HT-29 (cell line): ENCODE data around the gene DACT1. TPM values are rescaled to one million over a fixed set of nuclear protein-coding genes. Genes with fewer than 3 reads are reported as not detected.
"Not testable (repeated sequence)": the region's sequence is repeated elsewhere in the genome, so short reads cannot be mapped to it uniquely, and the experiment has no call there.

Source experiments
- DNase-seq: peaks from one replicate; pipeline ENCODE4 v3.0.0-alpha.2; 2015; ENCODE audit warnings: low spot score
- total RNA-seq: library from RNA; depleted of rRNA; stranded (reverse); fragments of >200 nt; shearing (Covaris generic); gene quantifications from 2 replicates; pipeline ENCODE4 v1.2.3, GENCODE V29; 2014; rRNA removed

Gene DACT1
- total RNA-seq: not detected in 2 replicates

- no peak for DNase-seq
Observed at GRCh38 chr14:58637391-58638230, at the start of gene DACT1. DACT1 (plus strand) TSS chr14:58637962; CDS start chr14:58638203, 241 bp downstream.

DNA sequence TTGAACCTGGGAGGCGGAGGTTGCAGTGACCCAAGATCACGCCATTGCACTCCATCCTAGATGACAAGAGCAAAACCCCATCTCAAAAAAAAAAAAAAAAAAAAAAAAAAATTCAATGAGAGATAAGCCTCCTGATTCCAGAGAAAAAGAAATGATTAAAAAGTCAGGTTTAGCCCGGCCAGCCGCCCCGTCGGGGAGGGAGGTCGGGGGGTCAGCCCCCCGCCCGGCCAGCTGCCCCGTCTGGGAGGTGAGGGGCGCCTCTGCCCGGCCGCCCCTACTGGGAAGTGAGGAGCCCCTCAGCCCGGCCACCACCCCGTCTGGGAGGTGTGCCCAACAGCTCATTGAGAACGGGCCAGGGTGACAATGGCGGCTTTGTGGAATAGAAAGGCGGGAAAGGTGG, 49.4 kb upstream of the DACT1 start:
- DNase-seq: not testable (repeated sequence)

DNA sequence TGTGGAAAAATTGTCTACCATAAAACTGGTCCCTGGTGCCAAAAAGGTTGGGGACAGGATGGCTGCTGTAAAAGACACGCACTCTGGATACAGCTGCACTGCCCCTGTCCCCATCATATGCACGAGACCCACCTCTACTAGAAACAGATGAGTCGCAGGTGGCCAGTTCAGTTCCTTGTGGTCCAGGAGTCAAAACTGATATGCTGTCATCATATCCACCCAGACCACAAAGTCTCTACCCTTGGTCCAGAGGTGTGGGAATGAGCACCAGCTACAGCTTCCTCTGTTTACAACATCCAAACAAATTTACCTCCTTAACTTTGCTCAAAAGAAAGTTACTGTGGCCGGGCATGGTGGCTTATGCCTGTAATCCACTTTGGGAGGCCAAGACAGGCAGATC, 43.8 kb upstream of the DACT1 start:
- DNase-seq: no peak

- no peak for DNase-seq
Observed at GRCh38 chr14:58597041-58597440, 40.7 kb upstream of the DACT1 start.

- no peak for DNase-seq
Observed at GRCh38 chr14:58598028-58598803, 39.5 kb upstream of the DACT1 start.

GRCh38 chr14:58598804-58599525, 38.8 kb upstream of the DACT1 start:
- DNase-seq: no peak

- DNase-seq: no peak
Observed at GRCh38 chr14:58599707-58600106, 38.1 kb upstream of the DACT1 start.

- no peak for DNase-seq
Observed at GRCh38 chr14:58605465-58605864, 32.3 kb upstream of the DACT1 start.

GRCh38 chr14:58607131-58607951, 30.4 kb upstream of the DACT1 start:
- DNase-seq: no peak

DNA sequence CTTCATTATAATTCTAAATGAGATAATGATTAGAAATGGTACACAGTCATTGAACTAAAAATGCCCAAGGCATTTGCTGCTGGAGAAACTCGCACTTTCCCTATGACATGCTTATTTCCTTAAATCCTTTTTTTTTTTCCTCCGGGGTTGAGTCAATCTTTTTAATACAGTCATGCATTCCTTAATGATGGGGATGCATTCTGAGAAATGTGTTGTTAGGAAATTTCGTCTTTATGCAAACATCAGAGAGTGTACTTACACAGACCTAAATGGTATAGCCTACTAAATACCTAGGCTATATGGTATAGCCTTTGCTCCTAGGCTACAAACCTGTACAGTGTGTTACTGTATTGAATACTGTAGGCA, 29.8 kb upstream of the DACT1 start:
- DNase-seq: no peak

- no peak for DNase-seq
Observed at GRCh38 chr14:58617619-58618018, 20.1 kb upstream of the DACT1 start.

DNA sequence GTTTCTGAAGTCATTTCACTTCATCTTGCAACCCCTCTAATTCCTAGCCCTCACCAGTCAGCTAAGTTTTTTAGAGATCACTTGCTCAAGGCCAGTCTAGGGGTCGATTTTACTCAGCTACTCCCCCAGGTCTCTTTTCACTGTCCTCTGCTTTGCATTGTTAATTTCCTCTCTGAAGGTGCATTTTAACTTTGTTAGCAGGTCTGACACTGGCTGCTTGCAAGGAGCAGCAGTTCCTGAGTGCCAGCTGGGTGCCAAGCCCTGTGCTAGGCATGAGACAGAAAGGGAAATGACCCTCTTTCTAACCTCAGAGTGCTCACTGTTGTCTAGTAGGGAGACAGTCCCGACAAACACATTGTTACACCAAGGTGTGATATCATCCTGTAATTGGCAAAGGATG, 17.8 kb upstream of the DACT1 start:
- no peak for DNase-seq

DNA sequence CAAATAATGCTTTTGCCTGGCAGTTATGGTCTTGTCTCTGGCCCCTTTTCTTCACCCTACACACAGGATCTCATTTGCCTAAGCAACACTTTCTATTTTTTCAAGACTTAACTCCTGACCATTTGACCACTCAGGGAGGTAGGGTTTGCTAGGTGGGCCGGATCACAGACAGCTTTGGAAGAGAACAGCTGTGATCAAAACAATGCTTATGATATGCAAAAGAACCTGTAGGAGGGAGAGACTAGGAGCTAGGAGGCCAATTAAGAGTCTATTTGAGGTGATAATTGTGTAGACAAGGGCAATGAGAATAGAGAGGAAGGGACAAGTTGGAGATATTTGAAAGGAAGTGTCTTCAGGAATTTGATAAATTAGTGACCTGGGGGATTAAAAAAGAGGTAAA, 12.3 kb upstream of the DACT1 start:
- no peak for DNase-seq

- no peak for DNase-seq
Observed at GRCh38 chr14:58626431-58626831, 11.3 kb upstream of the DACT1 start.

DNA sequence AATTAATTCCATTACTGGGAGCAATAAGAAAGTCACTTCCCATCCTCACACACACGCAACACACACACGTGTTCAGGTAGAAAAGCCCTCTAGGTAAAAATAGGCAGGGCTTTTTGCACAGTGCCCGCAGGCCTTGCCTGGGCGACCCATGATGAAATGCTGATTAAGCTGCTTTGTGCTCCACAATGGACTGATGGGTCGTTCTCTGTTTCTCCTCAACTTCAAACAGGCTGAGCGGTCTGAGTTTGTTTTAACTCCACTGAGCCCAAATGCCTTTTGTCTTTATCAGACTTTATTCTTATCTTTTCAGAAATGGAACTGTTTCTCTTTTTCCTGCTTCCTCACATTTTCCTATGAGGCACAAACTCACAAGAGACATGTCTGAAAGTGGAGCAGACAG, 9.4 kb upstream of the DACT1 start:
- no peak for DNase-seq

DNA sequence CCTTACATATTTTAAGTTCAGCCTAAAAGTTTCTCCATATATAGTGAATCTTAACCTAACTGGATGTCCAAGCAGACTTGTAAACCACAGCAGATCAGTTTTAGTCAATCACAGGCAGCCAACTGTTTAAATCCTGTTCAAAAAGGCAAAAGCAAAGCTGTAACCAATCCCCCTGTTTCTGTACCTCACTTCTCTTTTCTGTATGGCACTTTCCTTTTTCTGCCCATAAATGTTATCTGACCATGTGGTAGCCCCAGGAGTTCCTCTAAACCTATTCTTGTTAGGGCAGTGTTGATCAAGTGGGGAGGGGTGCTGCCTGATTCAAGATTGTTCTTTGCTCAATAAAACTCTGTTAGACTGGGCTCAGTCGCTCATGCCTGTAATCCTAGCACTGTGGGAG, 8.5 kb upstream of the DACT1 start:
- DNase-seq: no peak

- no peak for DNase-seq
Observed at GRCh38 chr14:58631732-58632131, 6.0 kb upstream of the DACT1 start.

DNA sequence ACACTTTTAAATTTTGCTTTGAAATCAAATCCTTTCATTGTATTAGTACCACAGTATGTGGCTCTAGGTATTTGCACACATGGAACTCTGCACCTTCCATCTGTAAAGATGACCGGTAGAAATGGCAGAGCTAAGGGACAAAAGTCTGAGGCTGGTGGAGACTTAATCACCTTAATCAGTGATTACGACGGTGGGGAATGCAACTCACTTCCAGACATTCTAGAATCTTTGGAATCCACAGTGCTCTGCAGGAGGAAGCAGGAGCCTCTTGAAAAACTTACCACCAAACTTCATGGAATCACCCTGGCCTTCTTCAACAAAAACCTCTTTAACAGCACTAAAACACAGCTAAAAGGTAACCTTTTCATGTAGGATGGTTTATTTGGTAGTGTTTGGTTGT, 3.9 kb upstream of the DACT1 start:
- DNase-seq: no peak

GRCh38 chr14:58634406-58635090, 3.2 kb upstream of the DACT1 start:
- no peak for DNase-seq

DNA sequence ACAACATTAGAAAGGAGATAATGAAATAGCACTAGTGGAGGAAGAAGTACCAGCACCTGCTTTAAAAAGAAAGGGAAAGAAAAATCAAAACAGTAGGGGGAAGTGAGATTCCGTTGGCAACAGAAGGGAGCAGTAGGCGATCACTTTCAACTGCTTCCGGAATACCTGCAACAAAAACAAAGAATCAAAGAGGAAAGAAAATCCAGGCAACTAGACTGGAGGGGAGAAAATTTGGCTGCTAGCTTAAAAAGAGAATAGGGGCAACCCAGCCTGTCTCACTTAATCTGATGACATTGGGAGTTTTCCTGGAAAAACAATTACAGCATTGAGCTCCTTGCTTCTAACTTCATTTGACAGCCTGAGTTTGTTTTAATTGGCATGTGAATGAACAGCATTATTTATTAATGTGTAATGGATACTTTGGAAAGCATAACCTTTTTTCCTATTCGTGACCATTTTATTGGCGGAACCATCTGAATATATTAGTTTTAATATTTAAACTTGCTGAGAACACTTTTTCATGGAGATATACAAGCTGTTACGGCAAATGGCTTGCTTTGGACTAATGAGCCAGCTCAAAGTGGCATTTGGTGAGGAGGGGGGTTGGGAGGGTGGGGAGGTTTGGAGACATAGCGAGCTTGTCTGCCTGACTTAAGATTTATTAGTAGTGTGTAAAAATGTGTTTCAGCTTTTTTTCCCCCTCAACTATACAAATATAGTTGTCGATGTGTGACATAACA, 2.5 kb upstream of the DACT1 start:
- no peak for DNase-seq
